Inflammatory macrophage (primary cell): ENCODE measurements around the gene RAD23B.
A peak's percentile ranks its signal among the peaks of the same experiment; 100 is the strongest.
"Not testable (repeated sequence)": the region's sequence is repeated elsewhere in the genome, so short reads cannot be mapped to it uniquely, and the experiment has no call there.

Experiments used
- DNase-seq, 2 donors: peaks; one replicate each; pipeline ENCODE4 v3.0.0-alpha.2; 2020 to 2022

RAD23B gene

DNA sequence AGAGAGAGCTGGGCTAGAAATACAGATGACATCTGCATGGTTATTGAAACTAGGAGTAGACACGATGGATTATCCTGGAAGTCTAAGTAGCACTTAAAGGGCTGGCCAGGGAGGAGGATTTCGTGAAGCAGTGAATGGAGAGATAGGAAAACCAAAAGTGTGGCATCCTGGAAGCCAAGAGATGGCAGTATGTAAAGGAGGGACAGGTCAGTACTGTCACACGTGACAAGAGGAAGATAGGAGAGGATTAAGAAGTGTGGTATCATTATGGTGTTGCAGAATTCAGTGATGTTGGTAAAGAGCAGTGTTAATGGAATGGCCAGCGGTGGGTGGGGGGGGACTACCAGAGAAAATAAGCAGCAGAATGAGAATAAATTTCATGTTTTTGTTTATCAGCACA is 11.7 kb downstream of the RAD23B start:
- DNase-seq: no peak

DNA sequence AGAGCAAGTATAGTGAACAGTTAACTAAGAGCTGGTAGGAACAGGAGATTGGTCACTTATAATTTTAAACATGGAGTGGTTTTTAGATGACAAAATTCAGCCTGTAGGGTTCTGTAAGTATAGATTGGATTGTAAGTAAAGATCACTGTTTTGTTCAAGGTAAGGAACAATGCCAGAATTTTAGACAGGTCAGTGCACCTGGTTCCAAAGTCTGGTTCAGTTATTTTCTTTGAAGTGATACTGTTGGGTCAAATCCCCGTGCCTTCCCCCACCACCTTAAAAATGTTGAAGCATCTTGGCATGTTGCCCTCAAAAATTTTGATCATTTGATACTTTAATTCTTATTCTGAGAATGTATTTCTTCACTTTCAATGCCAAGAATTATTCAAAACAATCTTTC is 12.9 kb downstream of the RAD23B start:
- DNase-seq: no peak

DNA sequence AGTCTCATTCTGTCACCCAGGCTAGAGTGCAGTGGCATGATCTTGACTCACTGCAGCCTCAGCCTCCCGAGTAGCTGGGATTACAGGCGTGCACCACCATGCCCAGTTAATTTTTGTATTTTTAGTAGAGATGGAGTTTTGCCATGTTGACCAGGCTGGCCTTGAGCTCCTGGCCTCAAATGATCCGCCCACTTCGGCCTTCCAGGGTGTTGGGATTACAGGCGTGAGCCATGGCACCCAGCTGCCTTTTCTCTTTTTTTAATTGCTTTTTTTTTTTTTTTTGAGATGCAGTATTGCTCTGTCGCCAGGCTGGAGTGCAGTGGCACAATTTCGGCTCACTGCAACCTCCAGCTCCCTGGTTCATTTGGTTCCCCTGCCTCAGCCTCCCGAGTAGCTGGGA is 13.5 kb downstream of the RAD23B start:
- DNase-seq: not testable (repeated sequence)

DNA sequence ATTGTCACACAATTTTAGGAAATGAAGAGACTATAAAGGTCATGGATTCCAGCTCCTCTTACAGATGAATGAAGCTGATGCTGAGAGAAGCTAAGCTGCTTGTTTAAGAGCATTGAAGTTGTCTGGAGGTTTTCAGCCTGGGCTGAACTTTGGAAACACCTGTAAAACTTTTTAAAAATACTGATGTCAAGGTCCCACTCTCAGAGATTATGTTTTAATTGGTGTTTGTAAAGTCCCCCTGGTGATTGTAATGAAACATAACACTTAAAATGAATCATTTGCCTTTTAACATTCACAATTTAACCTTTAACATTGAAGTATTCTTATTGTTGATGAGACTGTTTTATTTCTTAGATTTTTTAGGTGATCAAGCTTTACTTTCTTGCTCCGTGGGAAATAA is 16.4 kb downstream of the RAD23B start:
- DNase-seq: no peak

DNA sequence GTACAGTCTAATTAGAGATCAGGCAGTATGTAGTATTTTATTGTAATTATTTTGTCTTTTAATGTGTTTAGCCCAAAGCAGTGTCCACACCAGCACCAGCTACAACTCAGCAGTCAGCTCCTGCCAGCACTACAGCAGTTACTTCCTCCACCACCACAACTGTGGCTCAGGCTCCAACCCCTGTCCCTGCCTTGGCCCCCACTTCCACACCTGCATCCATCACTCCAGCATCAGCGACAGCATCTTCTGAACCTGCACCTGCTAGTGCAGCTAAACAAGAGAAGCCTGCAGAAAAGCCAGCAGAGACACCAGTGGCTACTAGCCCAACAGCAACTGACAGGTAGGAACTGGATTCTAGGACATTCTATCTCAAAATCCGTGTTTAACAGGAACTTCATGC is 23.2 kb downstream of the RAD23B start:
- no peak for DNase-seq

DNA sequence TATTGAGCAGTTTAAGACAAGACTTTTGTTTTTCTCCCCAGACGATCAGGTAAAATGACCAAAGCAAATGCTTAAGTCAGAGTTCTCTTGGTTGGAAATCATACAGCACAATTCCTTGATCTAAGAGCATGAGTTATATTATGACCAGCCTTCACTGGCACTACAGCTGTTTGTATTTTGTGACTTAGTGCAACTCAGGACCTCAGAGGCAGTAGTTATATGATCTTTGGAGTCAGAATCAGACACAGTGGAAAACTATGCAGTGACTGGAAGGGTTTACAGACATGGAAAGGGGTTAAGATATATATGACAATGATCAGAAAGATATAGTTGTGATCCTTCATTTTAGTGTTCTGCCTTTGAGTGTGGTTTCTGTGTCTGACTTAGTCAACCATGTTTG is 24.3 kb downstream of the RAD23B start:
- no peak for DNase-seq

DNA sequence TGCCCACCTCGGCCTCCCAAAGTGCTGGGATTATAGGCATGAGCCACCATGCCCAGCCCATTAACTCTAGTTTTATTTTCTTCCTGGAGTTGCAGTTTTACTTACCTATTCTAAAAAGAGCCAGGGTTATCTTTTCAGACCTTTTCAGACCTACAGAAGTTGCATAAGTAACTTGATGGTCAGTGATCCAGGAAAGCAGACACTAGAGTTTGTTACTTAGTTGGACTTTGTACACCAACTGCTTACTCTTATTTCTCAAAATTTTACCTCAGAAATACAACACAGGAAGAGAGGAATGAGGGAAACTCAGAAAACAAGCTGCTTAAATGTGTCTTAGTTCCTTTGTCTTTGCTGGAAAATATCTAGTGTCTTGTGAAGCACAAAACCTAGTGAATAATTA is 25.4 kb downstream of the RAD23B start:
- DNase-seq: no peak

DNA sequence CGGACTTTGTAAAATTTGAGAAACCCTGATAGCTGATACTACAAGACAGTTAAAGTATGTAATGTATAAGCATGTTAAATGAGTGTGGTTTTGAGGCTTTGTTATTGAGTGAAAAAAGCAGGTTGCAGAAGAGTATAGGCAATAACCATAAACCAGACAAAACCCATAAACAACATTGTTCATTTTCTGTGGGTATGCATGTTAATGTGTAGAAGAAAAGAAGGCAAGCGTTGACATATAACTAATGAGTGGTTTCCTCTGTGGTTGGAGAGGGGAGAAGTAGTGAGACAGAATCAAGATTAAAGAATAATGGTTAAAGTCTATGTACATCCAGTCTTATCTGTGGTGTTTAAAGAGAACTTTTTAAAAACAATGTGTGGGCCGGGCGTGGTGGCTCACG is 26.2 kb downstream of the RAD23B start:
- no peak for DNase-seq

DNA sequence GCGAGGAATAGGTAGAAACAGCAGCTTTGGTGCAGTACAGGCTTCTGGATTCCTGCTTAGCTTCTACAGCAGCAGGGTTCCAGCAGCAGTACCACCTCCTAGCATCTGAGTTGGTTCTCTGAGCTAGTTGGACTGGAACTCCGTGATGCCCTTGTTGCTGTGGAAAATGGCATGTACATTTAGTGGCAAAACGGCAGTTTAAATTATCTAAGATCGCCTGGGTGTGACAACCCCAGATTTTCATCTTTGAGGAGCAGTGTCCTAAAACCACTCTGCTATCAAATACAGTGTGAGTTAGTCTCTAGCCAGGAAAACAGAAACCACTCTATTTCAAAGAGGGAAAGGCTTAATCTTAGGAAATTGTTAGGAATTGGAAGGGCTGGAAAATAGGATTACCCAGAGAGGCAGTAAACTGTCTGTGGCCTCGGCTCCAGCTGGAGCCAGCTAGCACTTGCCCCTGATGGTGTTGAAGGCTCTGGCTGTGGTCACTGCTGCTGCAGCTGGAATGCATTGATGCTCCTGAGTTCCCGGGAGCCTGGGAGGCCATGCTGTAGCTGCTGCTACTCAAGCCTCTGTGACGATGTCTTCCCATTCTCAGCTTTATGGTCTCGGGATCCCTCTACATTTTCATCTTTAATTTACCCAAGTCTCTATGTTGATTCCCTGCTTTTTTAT is 29.4 kb downstream of the RAD23B start:
- DNase-seq: no peak

DNA sequence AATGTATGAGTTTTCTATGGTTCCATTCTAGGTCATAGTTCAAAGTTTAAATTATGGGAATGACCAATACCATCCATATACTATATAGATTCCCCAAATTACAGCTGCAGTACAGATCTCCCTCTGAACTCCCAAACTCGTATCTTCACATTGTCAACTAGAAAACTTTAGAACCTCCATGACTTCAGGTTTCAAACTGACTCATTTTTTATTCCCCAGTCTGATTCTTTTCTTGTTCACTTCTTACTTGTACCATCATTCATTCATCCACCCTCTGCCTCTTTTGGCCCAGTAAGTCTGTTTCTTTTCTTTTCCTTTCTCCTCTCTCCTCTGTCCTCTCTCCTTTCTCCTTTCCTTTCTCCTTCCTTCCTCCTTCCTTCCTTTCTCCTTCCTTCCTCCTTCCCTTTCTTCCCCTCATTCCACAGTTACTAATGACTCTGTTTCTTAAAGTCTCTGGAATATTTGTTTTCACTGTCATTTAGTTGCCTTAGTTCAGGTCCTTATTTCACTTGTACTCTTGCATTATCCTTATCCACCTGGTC is 30.5 kb downstream of the RAD23B start:
- DNase-seq: no peak

DNA sequence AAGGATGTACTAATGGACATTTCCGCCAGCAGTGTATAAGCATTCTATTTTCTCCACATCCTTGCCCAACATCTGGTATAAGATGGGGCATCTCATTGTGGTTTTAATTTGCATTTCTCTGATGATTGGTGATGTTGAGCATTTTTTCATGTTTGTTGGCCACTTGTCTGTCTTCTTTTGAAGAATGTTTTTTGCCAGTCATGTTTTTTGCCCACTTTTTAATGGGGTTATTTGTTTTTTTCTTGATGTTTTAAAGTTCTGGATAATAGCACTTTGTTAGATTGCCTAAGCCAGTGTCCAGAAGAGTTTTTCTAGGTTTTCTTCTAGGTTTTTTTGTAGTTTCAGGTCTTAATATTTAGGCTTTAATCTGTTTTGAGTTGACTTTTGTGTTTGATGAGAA is 31.7 kb downstream of the RAD23B start:
- DNase-seq: no peak

DNA sequence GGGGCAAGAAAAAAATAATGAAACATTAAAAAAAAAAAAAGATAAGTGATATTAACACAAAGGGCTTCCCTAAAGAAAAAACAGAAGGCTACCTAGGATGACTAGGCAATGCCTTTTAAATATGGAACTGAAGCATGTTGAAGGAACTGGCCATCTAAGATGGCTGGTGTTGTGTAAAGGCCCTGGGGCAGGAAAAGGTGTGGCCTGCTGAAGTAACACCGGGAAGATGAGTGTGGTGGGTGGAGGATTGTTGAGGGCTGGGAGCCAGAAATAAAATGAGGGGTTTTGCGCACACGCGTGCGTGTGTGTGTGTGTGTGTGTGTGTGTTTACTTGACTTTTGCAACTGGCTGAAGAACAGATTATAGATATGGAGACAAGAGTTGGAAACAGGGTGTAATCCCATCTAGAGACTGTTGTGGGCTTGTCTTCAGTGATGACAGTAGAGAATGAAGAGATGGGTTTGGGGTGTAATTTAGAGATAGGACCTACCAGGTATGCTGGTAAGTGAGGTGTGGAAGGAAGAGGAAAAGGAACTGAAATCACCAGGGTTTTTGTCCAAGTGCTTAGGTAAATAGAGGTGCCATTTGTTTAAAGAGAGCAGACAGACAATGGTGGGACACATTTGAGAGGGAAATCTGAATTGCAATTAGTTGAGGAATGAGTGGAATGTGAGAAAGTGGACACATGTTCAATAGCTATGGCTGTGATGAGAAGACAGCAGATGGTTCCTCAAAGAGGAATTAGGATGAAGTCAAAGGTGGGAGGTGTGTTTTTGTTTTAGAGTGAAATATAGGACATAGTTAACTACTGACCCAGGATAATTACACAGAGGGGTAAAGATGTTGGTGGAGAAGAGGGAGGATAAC is 33.9 kb downstream of the RAD23B start:
- peak; percentile 38 to 44 for DNase-seq

DNA sequence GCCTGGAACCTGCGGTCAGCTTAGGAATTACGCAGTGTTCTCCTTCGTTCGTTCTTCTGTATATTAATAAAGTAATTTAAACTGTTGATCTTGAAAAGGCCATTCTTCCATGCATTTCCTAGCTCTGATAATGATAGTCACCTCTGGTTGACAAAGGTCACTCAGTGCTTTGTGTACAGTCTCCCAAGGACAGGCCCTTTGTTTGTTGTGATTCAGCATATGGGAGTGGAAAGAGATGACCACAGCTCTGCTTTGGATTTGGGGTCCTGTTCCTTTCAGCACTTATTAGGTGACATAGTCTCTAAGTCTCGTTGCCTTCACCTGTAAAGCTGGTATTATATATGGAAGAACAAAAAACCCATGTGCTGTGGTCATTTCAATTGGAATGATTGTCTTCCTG is 39.6 kb downstream of the RAD23B start:
- no peak for DNase-seq

DNA sequence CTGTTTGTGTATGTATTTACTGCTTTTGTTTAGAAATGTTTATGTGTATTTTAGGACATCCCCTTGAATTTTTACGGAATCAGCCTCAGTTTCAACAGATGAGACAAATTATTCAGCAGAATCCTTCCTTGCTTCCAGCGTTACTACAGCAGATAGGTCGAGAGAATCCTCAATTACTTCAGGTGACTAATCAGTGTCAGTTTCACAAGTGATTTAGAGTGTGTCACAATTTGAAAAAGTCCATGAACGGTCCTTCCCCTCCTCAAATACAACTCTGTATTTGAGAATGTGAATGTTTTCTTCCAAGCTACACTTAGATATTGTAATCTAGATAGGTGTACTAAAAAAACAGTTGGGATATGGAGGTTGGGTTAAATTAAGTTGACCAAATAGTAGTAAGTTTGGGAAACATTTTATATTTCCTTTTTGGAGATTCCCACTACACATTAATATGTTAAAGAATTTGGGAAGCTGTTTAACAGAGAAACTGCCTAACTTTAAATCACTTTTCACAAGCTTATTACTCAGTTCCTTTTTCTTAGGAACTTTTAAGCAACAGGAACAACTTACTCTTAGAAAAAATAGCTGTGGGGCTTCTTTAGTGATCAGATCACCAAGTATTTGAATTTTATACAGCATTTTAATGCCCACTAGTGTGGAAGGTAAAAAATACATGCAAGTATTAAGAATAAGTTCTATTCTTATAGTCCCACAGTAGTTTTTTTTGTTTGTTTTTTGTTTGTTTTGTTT is 40.9 kb downstream of the RAD23B start:
- peak; percentile 50 to 61 for DNase-seq

DNA sequence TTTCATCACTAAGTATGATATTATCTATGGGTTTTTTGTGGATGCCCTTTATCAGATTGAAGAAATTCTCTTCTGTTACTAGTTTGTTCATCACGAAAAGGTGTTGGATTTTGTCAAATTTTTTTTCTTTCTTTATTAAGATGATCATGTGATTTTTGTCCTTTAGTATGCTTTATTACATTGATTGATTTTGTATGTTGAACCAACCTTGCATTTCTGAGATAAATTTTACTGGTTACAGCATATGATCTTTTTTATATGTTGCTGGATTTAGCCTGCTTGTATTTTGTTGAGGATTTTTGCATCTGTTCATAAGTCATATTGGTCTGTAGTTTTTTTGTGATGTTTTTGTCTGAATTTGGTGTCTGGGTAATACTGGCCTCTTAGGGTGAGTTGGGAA is 42.8 kb downstream of the RAD23B start:
- no peak for DNase-seq

DNA sequence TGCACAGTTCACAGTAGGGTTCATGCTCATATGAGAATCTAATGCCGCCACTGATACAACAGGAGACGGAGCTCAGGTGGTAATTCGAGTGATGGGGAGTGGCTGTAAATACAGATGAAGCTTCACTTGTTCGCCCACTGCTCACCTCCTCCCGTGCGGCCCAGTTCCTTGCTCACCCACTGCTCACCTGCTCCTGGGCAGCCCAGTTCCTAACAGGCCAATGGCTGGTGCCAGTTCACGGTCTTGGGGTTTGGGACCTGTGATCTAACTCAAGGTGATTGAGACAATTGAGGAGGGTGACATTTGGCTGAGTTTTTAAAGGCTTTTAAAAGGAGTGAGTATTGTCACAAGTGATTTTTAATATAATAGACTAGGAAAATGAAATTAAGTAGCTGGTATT is 45.4 kb downstream of the RAD23B start:
- DNase-seq: no peak

DNA sequence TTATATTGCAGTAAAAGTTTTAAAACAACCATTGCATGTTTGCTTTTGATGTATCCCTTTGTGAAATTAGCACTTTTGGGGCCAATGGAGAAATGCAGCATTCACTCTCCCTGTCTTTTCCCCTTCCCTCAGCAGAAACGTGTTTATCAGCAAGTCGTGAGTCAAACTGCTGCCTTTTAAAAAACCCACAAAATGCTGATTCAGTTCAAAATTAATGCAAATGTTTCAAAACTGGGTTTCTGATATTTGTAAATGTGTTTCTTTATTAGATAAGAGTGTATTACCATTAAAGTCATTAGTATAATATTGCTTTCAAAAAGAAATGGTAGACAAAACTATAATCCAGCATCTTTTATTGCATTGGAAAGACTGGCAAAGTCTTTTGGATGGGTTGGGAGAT is 47.3 kb downstream of the RAD23B start:
- DNase-seq: no peak

DNA sequence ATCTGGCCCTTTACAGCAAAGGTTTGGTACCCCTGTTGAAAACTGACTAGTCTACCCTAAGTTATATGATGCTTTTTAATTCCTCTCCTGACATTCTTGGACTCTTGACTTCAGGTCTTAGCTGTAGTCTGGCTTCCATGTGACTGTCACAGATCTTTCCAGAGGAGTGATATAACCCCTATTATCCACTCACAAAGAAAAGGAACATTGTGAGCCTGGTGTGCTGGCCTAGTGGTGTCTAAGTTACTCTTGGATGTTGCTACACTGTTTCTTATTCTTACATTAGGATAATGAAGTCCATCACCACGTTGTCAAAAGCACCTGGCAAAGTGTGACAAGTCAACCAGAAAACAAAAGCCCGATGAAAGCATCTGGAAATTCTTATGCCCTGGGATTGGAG is 49.8 kb downstream of the RAD23B start:
- no peak for DNase-seq

DNA sequence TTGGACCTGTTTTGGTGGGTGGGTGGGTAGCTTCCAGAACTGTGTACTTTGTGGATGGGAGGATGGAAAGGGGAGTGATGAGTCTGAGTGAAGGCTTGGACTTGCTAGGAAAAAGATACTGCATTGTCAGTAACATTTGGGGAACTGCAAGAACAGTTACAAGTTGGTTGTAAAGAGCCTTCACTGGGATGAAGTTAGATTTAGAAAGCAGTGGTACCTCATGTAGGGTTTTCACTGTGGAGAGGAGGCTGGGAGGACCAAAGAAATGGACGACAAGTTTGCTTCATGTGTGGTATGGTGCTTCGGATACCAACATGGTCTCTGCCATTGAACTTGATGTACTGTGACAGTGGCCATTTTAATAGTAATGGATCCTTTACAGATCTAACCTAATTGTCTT is 50.3 kb downstream of the RAD23B start:
- no peak for DNase-seq

DNA sequence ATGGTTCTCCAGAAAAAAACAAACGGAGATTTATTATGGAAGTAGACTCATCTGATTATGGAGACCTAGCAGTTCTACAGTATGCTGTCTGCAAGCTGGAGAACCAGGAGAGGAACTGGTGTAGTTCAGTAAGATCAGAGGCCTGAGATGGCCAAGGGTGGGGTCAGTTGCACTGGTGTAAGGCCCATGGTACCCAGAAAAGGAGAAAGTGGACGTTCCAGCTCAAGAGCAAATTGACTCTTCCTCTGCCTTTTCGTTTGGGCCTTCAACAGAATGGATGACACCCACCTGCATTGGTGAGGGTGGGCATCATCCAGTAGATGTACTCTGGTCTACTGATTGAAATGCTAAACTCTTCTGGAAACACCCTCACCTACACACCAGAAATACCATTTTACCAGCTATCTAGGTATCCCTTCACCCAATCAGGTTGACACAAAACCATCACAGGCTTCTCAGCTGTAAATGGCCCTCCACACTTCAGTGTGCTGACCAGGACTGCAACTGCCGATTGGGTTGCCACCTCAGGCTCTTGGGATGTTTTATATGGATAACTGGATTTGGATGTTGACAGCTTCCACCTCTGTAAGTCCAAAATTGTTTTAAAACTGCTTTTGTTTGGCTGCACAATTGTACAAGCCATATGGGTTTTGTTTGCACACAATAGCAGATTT is 51.2 kb downstream of the RAD23B start:
- DNase-seq: no peak

DNA sequence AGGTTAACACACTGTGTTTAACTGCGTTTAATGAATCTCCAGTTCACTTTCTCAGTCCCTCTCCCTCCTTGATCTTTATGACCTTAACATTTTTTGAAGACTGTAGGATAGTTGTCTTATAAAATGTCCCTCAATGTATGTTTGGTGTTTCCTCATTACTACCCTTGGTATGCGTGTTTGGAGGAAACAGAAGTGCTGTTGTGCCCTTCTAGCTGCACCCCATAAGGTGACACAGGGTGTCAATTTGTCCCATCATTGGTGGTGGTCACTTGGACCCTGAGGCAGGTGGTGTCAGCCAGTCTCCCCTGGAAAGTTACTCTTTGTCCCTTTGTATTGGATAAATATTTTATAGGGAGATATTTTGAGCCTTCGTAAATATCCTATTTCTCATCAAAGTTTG is 52.3 kb downstream of the RAD23B start:
- no peak for DNase-seq

DNA sequence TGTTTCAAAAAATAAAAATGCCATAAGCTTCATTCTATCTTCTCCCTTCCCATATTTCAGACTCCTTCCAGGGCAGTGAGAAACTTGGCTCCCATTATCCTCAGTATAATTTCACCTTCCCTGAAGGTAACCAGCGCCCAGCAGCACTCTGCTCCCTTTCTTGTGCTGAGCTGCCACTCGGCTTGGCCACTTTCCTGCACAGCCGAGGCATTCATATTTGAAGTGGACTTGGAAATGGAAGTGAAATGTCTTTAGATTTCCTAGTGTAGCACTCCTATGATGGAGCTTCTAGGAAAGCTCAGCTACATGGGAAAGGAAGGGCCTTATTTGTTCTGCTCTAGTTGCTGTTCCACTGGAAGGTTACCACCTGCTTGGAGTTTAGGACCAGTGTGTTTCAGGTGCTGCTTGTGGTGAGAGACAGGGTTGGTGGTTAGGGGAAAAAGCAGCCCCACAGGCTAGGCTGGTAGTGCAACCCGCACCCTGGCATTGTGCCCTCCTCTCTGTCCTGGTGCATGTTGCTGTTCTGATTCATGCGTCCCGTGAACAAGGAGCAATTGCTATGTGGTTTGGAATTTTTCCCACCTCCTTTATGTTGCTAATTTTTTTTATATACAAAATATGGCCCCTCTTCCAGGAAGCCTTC is 53.8 kb downstream of the RAD23B start:
- DNase-seq: no peak
